Neural crest cell (in vitro differentiated cells): Measurements from ENCODE around the gene SIRPA. TPM values are rescaled to one million over a fixed set of nuclear protein-coding genes. Genes with fewer than 3 reads are reported as not detected.
A peak's percentile ranks its signal among the peaks of the same experiment; 100 is the strongest.

Experiments used
- DNase-seq: peaks from one replicate; pipeline ENCODE4 v3.0.0; 2021; ENCODE audit warnings: low read depth, mixed read lengths, low spot score
- H3K27ac Mint-ChIP-seq: one replicate; pipeline ENCODE4 v1.8.0; 2021; ENCODE audit warnings: mild to moderate bottlenecking, mixed read lengths; ENCODE audit not compliant: unreplicated experiment
- H3K27me3 Mint-ChIP-seq: 2 replicates; pipeline ENCODE4 v1.8.0; 2021; ENCODE audit warnings: low read depth, mild to moderate bottlenecking, mixed read lengths
- H3K36me3 Mint-ChIP-seq: 2 replicates; pipeline ENCODE4 v1.8.0; 2021; ENCODE audit warnings: low read depth, mild to moderate bottlenecking, mixed read lengths
- H3K4me1 Mint-ChIP-seq: 2 replicates; pipeline ENCODE4 v1.8.0; 2021; ENCODE audit warnings: mixed read lengths
- H3K4me3 Mint-ChIP-seq: one replicate; pipeline ENCODE4 v1.8.0; 2021; ENCODE audit warnings: mild to moderate bottlenecking, mixed read lengths
- H3K9me3 Mint-ChIP-seq: 2 replicates; pipeline ENCODE4 v1.8.0; 2021; ENCODE audit warnings: mixed read lengths
- CTCF ChIP-seq: fragments of 200-600 bp; sonication (generic); conservative IDR thresholded peaks from 2 replicates; pipeline ENCODE4 v1.5.0; 2021; ENCODE audit warnings: antibody characterized with exemption, mild to moderate bottlenecking
- total RNA-seq: library from RNA; stranded (reverse); gene quantifications from 2 replicates; pipeline ENCODE4 v1.2.1, GENCODE V29; 2021

The SIRPA gene
- total RNA-seq, 1 donor from 2014 or later, result 10.2 TPM

- no peak for TF ChIP-seq CTCF
- no peak for DNase-seq
- no peaks in the 10 kb centered on the region for H3K27me3 Mint-ChIP-seq
- H3K9me3 Mint-ChIP-seq, result no peaks in the 10 kb centered on the region
- H3K36me3 Mint-ChIP-seq, result no peaks in the 10 kb centered on the region
- H3K4me3 Mint-ChIP-seq, result no peak overlapping the region
- H3K27ac Mint-ChIP-seq, result no peak overlapping the region
- H3K4me1 Mint-ChIP-seq, result peaks cover 4% of the 10 kb centered on the region
Measured at GRCh38 chr20:1856424-1856823, 38.8 kb upstream of the SIRPA start.

- H3K36me3 Mint-ChIP-seq, result no peaks in the 10 kb centered on the region
- H3K4me3 Mint-ChIP-seq, result no peak overlapping the region
- TF ChIP-seq CTCF, result no peak
Measured at GRCh38 chr20:1857466-1857865, 37.7 kb upstream of the SIRPA start.

GRCh38 chr20:1858871-1859270, 36.3 kb upstream of the SIRPA start:
- Mint-ChIP-seq H3K27ac (no peak overlapping the region), H3K4me3 (no peak overlapping the region), H3K4me1 (peaks cover 6% of the 10 kb centered on the region), H3K36me3 (no peaks in the 10 kb centered on the region), H3K9me3 (no peaks in the 10 kb centered on the region), H3K27me3 (peaks cover 6% of the 10 kb centered on the region)
- TF ChIP-seq CTCF, result no peak
- no peak for DNase-seq

More at GRCh38 chr20:1857466-1857865, 37.7 kb upstream of the SIRPA start:
- H3K9me3 Mint-ChIP-seq, result no peaks in the 10 kb centered on the region
- no peak for DNase-seq
- H3K27me3 Mint-ChIP-seq, result no peaks in the 10 kb centered on the region
- peaks cover 6% of the 10 kb centered on the region for H3K4me1 Mint-ChIP-seq
- H3K27ac Mint-ChIP-seq, result peak overlapping the region; percentile 83

- no peak overlapping the region for H3K27ac Mint-ChIP-seq
Measured at GRCh38 chr20:1860446-1860845, 34.8 kb upstream of the SIRPA start.

GRCh38 chr20:1861347-1861976, 33.7 kb upstream of the SIRPA start:
- H3K27me3 Mint-ChIP-seq, result peaks cover 14% of the 10 kb centered on the region
- no peaks in the 10 kb centered on the region for H3K36me3 Mint-ChIP-seq
- H3K9me3 Mint-ChIP-seq, result no peaks in the 10 kb centered on the region
- H3K4me1 Mint-ChIP-seq, result peaks cover 6% of the 10 kb centered on the region
- no peak overlapping the region for H3K27ac Mint-ChIP-seq
- DNase-seq, result no peak
- no peak for TF ChIP-seq CTCF
- H3K4me3 Mint-ChIP-seq, result no peak overlapping the region

More at GRCh38 chr20:1860446-1860845, 34.8 kb upstream of the SIRPA start:
- Mint-ChIP-seq H3K27me3 (peaks cover 8% of the 10 kb centered on the region), H3K4me1 (peaks cover 6% of the 10 kb centered on the region), H3K9me3 (no peaks in the 10 kb centered on the region), H3K36me3 (no peaks in the 10 kb centered on the region), H3K4me3 (no peak overlapping the region)
- no peak for DNase-seq
- no peak for TF ChIP-seq CTCF
